WTC11 (cell line): ENCODE measurements around the gene CYP27B1.

ENCODE experiments used
- NFYB ChIP-seq: sonication (generic); formaldehyde crosslinking; conservative IDR thresholded peaks from 2 replicates; pipeline ENCODE4 v1.8.0; 2022; ENCODE audit warnings: low read depth, missing genetic modification reagents
- TF ChIP-seq, protein P1 (sequence below): sonication (generic); formaldehyde crosslinking; IDR thresholded peaks from 2 replicates; pipeline ENCODE4 v1.8.0; 2022; ENCODE audit warnings: mild to moderate bottlenecking, missing genetic modification reagents
- TF ChIP-seq, protein P2 (sequence below): sonication (generic); formaldehyde crosslinking; IDR thresholded peaks from 2 replicates; pipeline ENCODE4 v1.8.0; 2022; ENCODE audit warnings: mild to moderate bottlenecking, missing genetic modification reagents
- TF ChIP-seq, protein P3 (sequence below): sonication (generic); formaldehyde crosslinking; IDR thresholded peaks from 2 replicates; pipeline ENCODE4 v1.8.1; 2022; ENCODE audit warnings: mild to moderate bottlenecking, moderate library complexity, missing genetic modification reagents
- TF ChIP-seq, protein P4 (sequence below): fragments of 200-600 bp; IDR thresholded peaks from 2 replicates; pipeline ENCODE4 v1.8.0; 2022; ENCODE audit warnings: antibody characterized with exemption

DNA sequence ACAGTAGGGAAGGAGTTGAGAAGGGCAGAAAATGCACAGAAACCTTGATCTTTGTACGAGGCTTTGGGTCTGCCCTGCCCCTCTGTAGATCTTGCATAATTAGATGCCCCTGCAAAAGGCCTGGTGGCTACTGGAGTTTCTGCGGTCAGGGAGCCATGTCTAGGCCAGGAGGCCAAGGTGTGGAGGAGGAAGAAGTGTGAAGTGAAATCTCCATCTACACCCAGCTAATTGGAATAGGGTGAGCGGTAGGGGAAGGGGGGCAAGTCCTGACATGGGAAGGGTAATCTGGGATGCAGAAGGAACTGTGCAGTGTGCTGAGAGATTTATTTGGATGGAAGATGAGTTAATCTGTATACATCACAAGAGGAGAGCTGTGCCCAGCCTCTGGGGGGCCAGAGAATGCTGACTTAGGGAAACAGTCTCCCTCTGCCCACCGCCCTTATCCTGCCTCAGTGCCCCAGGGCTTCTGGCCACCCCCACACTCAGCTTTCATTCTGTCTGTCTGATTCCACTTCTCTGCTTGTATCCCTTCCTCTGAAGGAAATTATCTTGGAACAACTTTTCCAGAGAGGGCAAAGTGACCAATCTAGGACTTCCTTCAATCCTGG is 5.4 kb downstream of the CYP27B1 start:
- TF ChIP-seq, protein P1, sequence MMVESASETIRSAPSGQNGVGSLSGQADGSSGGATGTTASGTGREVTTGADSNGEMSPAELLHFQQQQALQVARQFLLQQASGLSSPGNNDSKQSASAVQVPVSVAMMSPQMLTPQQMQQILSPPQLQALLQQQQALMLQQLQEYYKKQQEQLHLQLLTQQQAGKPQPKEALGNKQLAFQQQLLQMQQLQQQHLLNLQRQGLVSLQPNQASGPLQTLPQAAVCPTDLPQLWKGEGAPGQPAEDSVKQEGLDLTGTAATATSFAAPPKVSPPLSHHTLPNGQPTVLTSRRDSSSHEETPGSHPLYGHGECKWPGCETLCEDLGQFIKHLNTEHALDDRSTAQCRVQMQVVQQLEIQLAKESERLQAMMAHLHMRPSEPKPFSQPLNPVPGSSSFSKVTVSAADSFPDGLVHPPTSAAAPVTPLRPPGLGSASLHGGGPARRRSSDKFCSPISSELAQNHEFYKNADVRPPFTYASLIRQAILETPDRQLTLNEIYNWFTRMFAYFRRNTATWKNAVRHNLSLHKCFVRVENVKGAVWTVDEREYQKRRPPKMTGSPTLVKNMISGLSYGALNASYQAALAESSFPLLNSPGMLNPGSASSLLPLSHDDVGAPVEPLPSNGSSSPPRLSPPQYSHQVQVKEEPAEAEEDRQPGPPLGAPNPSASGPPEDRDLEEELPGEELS (CRISPR knock-in tag): no peak
- no peak for TF ChIP-seq NFYB
- TF ChIP-seq, protein P2, sequence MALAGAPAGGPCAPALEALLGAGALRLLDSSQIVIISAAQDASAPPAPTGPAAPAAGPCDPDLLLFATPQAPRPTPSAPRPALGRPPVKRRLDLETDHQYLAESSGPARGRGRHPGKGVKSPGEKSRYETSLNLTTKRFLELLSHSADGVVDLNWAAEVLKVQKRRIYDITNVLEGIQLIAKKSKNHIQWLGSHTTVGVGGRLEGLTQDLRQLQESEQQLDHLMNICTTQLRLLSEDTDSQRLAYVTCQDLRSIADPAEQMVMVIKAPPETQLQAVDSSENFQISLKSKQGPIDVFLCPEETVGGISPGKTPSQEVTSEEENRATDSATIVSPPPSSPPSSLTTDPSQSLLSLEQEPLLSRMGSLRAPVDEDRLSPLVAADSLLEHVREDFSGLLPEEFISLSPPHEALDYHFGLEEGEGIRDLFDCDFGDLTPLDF (CRISPR knock-in tag): no peak
- TF ChIP-seq, protein P3, sequence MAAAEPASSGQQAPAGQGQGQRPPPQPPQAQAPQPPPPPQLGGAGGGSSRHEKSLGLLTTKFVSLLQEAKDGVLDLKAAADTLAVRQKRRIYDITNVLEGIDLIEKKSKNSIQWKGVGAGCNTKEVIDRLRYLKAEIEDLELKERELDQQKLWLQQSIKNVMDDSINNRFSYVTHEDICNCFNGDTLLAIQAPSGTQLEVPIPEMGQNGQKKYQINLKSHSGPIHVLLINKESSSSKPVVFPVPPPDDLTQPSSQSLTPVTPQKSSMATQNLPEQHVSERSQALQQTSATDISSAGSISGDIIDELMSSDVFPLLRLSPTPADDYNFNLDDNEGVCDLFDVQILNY (CRISPR knock-in tag): no peak
- TF ChIP-seq, protein P4, sequence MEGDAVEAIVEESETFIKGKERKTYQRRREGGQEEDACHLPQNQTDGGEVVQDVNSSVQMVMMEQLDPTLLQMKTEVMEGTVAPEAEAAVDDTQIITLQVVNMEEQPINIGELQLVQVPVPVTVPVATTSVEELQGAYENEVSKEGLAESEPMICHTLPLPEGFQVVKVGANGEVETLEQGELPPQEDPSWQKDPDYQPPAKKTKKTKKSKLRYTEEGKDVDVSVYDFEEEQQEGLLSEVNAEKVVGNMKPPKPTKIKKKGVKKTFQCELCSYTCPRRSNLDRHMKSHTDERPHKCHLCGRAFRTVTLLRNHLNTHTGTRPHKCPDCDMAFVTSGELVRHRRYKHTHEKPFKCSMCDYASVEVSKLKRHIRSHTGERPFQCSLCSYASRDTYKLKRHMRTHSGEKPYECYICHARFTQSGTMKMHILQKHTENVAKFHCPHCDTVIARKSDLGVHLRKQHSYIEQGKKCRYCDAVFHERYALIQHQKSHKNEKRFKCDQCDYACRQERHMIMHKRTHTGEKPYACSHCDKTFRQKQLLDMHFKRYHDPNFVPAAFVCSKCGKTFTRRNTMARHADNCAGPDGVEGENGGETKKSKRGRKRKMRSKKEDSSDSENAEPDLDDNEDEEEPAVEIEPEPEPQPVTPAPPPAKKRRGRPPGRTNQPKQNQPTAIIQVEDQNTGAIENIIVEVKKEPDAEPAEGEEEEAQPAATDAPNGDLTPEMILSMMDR: no peak
